GM23248 (cell line): ENCODE results near the gene SLAMF7.
"Not testable (repeated sequence)": the region's sequence is repeated elsewhere in the genome, so short reads cannot be mapped to it uniquely, and the experiment has no call there.

Experiments
- EZH2 ChIP-seq: fragments of 200-600 bp; sonication (generic); IDR thresholded peaks from 2 replicates; pipeline ENCODE4 v1.6.1; 2018; ENCODE audit warnings: antibody characterized with exemption, mild to moderate bottlenecking; ENCODE audit not compliant: insufficient read depth, poor library complexity, severe bottlenecking
- EZH2phosphoT487 ChIP-seq: fragments of 200-600 bp; sonication (generic); IDR thresholded peaks from 2 replicates; pipeline ENCODE4 v1.6.1; 2018; ENCODE audit warnings: antibody characterized with exemption, moderate library complexity, mild to moderate bottlenecking, low read depth; ENCODE audit not compliant: insufficient read depth

DNA sequence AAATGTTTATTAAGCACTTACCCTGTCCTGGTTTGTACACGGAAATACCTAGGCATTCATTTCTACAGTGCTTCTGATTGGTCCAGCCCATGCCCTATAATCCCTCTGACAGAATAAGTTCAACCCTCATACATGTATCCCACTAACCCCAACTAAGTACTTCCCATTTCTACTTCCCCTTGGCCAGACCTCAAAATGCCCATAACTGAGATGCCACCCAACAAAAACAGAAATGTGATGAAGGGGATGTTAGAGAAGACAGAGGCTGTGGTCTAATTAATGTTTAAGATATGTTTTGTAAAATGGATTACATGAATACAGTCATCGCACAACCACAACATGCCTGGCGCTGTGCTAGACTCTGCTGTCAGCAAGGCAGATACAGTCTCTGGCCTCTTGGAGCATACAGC lies 33.8 kb upstream of the SLAMF7 start:
- not testable (repeated sequence) for TF ChIP-seq EZH2, EZH2phosphoT487
